ENCODE results near the gene PNPLA1. TPM values are rescaled to one million over a fixed set of nuclear protein-coding genes. Genes with fewer than 3 reads are reported as not detected.

PNPLA1 gene
- polyA plus RNA-seq, 1 donor (not counting 4 experiments of a cell fraction or from before 2014, with no cell fraction given): 0.14 TPM

GRCh38 chr6:36226438-36227047 is 43.3 kb upstream of the PNPLA1 start:
- Histone ChIP-seq H3K9me1 (ENCODE audit: control insufficient read depth, extremely low read depth, insufficient read depth, low read length) (peaks cover 2% of the 10 kb centered on the region), H2AFZ (ENCODE audit: control insufficient read depth, low read length) (no peak overlapping the region), H3K9me3 (ENCODE audit: control insufficient read depth, low read depth, low read length) (no peaks in the 10 kb centered on the region), H3K79me2 (ENCODE audit: control insufficient read depth, insufficient read depth, low read length) (no peaks in the 10 kb centered on the region), H3K9ac (ENCODE audit: control insufficient read depth, extremely low read depth, insufficient read depth, low read length) (no peak overlapping the region), H3K4me3 (ENCODE audit: control insufficient read depth in 2 of 3, extremely low read depth in 1 of 3, insufficient read depth in 2 of 3, low read depth in 1 of 3, low read length in 3 of 3) (no peak overlapping the region), H3K4me1 (ENCODE audit: control insufficient read depth, extremely low read depth, insufficient read depth, low read length) (peaks cover 19% of the 10 kb centered on the region), H3K4me2 (ENCODE audit: control insufficient read depth, extremely low read depth, insufficient read depth, low read depth, low read length) (no peak overlapping the region), H3K27ac (ENCODE audit: control insufficient read depth, insufficient read depth, low read length) (no peak overlapping the region), H3K27me3 (ENCODE audit: control insufficient read depth, extremely low read depth, insufficient read depth, low read length) (no peaks in the 10 kb centered on the region), H3K36me3 (ENCODE audit: control insufficient read depth in 2 of 2, extremely low read depth in 1 of 2, insufficient read depth in 2 of 2, low read length in 2 of 2) (peaks cover 12 to 13% of the 10 kb centered on the region in 2 experiments), H4K20me1 (ENCODE audit: control insufficient read depth, extremely low read depth, insufficient read depth, low read length) (no peaks in the 10 kb centered on the region)
- no peak for FAIRE-seq
- TF ChIP-seq EZH2 (IDR thresholded peaks at IDR 0.05; ENCODE audit: low read length): no peak
- no peak for TF ChIP-seq CTCF (optimal IDR thresholded peaks at IDR 0.05 in 1 of 3, IDR thresholded peaks at IDR 0.05 in 1 of 3, conservative IDR thresholded peaks at IDR 0.05 in 1 of 3; ENCODE audit: extremely low read depth in 1 of 3, insufficient read depth in 2 of 3, low read length in 3 of 3)
- no peak for DNase-seq (ENCODE audit: low read depth, low spot score)
- dilution Hi-C loops (cut with MboI; ENCODE audit: extremely low pct_ligation_motif_present, low sequenced_read_pairs): no loop called here

GRCh38 chr6:36227379-36228228 is 42.3 kb upstream of the PNPLA1 start:
- H3K27ac ChIP-seq (ENCODE audit: control insufficient read depth, insufficient read depth, low read length): no peak overlapping the region
- no peak overlapping the region for H3K9ac ChIP-seq (ENCODE audit: control insufficient read depth, extremely low read depth, insufficient read depth, low read length)
- H4K20me1 ChIP-seq (ENCODE audit: control insufficient read depth, extremely low read depth, insufficient read depth, low read length): no peaks in the 10 kb centered on the region
- H3K4me3 ChIP-seq (ENCODE audit: control insufficient read depth in 2 of 3, extremely low read depth in 1 of 3, insufficient read depth in 2 of 3, low read depth in 1 of 3, low read length in 3 of 3): no peak overlapping the region
- H3K36me3 ChIP-seq (ENCODE audit: control insufficient read depth in 2 of 2, extremely low read depth in 1 of 2, insufficient read depth in 2 of 2, low read length in 2 of 2): peaks cover 12% of the 10 kb centered on the region in 2 experiments
- TF ChIP-seq EZH2 (IDR thresholded peaks at IDR 0.05; ENCODE audit: low read length) (no peak), CTCF (optimal IDR thresholded peaks at IDR 0.05 in 1 of 3, IDR thresholded peaks at IDR 0.05 in 1 of 3, conservative IDR thresholded peaks at IDR 0.05 in 1 of 3; ENCODE audit: extremely low read depth in 1 of 3, insufficient read depth in 2 of 3, low read length in 3 of 3) (no peak)
- H3K27me3 ChIP-seq (ENCODE audit: control insufficient read depth, extremely low read depth, insufficient read depth, low read length): no peaks in the 10 kb centered on the region
- peak overlapping the region; percentile 42 for H3K4me2 ChIP-seq (ENCODE audit: control insufficient read depth, extremely low read depth, insufficient read depth, low read depth, low read length)
- peaks cover 19% of the 10 kb centered on the region for H3K4me1 ChIP-seq (ENCODE audit: control insufficient read depth, extremely low read depth, insufficient read depth, low read length)
- H2AFZ ChIP-seq (ENCODE audit: control insufficient read depth, low read length): no peak overlapping the region
- peaks cover 2% of the 10 kb centered on the region for H3K9me1 ChIP-seq (ENCODE audit: control insufficient read depth, extremely low read depth, insufficient read depth, low read length)
- no peaks in the 10 kb centered on the region for H3K9me3 ChIP-seq (ENCODE audit: control insufficient read depth, low read depth, low read length)
- no peaks in the 10 kb centered on the region for H3K79me2 ChIP-seq (ENCODE audit: control insufficient read depth, insufficient read depth, low read length)
- peak; percentile 90 for FAIRE-seq
- dilution Hi-C loops (cut with MboI; ENCODE audit: extremely low pct_ligation_motif_present, low sequenced_read_pairs): no loop called here
- no peak for DNase-seq (ENCODE audit: low read depth, low spot score)

Measured in keratinocyte (primary cell).